ENCODE measurements around the gene NOP14. TPM values are rescaled to one million over a fixed set of nuclear protein-coding genes. Genes with fewer than 3 reads are reported as not detected.
A peak's percentile ranks its signal among the peaks of the same experiment; 100 is the strongest.

Gene NOP14
- total RNA-seq, 2 donors from 2014 or later: 14.4 to 22.9 TPM

- DNase-seq (peak; percentile 97), ATAC-seq (peak; percentile 82 to 90)
- intact Hi-C loops (cut with DNase I): loop anchor here in 1 of 2 donors (10.0 kb wide), 2 partner anchors 90 to 170 kb away; partner anchors contain the start of gene ADD1
Observed at GRCh38 chr4:2934813-2935761, 28.1 kb downstream of the NOP14 start.

DNA sequence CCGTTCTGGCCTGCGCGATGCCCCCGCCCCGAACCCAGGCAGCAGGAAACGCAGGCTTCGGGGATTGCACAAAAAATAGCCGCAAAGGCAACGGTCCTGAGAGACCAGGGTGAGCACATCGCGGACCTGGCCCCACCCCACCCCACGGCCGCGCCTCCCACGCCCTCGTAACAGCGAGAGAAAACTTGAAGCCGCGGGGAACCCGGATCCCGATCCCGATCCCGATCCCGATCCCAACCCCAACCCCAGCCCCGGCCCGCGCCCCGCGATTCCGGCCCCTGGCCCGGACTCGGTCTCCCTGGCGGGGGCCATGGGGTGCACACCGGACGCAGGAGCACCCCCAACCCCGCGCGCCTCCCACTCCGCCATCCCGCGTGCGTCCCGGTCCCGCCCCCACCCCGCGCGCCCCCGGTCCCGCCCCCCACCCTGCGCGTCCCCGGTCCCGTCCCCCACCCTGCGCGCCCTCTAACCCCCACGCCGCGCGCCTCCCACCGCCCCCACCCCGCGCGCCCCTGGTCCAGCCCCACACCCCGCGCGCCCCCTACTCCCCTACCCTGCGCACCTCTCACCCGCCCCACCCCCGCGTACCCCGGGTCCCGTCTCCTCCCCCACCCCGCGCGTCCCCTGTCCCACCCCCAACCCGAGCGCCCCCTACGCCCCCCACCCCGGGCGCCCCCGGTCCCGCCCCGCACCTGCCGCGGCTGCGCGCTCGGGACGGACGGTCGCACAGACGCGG lies 29.0 kb downstream of the NOP14 start:
- DNase-seq: peak; percentile 77
- intact Hi-C loops (cut with DNase I): loop anchor here in 1 of 2 donors (10.0 kb wide), 2 partner anchors 89 to 169 kb away; partner anchors contain the start of gene ADD1
- ATAC-seq: peak; percentile 33 to 38

- intact Hi-C loops (cut with DNase I): loop anchor here in 1 of 2 donors (10.0 kb wide), 2 partner anchors 89 to 169 kb away; partner anchors contain the start of gene ADD1
- no peak for DNase-seq
- peak in 1 of 2 donors; percentile 0 for ATAC-seq
Observed at GRCh38 chr4:2933566-2934076, 29.6 kb downstream of the NOP14 start.

GRCh38 chr4:2932951-2933565 lies 30.1 kb downstream of the NOP14 start:
- no peak for DNase-seq
- intact Hi-C loops (cut with DNase I): loop anchor here in 1 of 2 donors (10.0 kb wide), 2 partner anchors 88 to 168 kb away; partner anchors contain the start of gene ADD1
- no peak for ATAC-seq

DNA sequence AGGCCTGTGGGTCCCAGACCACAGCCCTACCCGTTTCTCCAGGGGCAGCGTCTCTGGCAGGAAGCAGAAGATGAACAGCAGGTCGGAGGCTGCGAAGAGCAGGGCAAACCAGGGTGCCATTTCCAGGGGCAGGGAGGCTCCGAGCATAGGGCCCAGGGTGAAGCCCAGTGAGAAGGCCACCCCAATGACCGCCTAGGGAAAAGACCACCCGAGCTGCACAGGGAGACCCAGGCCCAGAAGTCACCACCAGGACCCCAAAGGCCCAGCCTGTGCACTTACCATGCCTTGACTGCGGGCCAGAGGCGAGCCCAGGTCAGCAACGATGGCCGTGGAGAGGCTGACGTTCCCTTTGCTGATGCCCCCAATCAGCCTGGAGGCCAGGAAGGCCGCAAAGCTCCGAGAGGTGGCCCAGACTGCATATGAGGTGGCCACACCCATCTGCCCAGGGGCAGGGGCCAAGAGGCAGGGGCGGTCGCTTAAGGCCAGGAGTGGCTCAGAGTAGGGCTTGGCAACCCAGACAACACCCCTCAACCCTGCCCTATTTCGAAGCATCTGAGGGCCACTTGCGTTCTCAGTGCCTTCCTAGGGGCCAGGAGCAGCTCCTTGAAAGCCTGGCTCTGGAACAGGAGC lies 30.8 kb downstream of the NOP14 start:
- ATAC-seq (no peak), DNase-seq (no peak)
- intact Hi-C loops (cut with DNase I): loop anchor here in 1 of 2 donors (10.0 kb wide), 2 partner anchors 88 to 168 kb away; partner anchors contain the start of gene ADD1

DNA sequence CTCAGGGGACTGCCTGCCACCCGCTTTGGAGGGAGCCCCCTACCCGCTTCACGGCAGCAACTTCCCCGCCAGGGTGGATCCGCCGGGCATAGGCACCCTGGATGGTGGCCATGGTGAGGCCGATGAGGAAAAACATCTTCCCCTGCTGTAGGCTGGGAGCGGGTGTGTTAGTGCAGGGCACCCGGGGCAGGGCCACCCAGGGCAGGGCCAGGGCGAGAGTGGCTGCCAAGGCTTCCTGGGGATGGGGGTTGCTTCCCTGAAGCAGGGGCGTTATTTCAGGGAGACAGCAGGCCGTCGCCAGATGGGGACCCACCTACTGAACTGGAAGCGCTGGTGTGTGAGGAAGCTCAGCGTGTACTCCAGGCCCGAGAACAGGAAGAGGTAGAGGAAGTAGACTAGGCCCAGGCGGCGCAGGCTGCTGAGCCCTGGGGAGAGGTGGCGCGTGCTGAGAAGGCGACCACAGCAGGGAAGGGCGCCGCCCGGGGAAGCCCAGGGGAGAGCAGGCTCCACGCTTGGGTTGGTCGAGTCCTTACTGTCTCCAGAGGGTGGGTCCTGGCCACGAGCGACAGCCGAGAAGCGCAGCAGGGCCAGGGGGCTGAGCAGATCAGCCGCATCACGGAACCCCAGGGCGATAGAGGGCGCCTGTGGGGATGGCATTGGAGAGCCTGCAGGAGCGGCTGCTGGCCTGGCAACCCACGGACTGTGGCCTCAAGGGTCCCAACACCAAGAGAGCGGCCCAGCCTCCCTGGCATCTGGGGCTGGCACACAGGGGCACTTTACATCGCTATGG lies 31.5 kb downstream of the NOP14 start:
- ATAC-seq (peak in 1 of 2 donors; percentile 6), DNase-seq (peak; percentile 75)
- intact Hi-C loops (cut with DNase I): loop anchor here in 1 of 2 donors (10.0 kb wide), 2 partner anchors 87 to 167 kb away; partner anchors contain the start of gene ADD1

GRCh38 chr4:2930758-2931511 lies 32.3 kb downstream of the NOP14 start:
- DNase-seq (no peak), ATAC-seq (no peak)
- intact Hi-C loops (cut with DNase I): loop anchor here in 1 of 2 donors (10.0 kb wide), 2 partner anchors 86 to 166 kb away; partner anchors contain the start of gene ADD1

GRCh38 chr4:2930135-2930757 lies 33.0 kb downstream of the NOP14 start:
- intact Hi-C loops (cut with DNase I): loop anchor here in 1 of 2 donors (10.0 kb wide), 2 partner anchors 85 to 165 kb away; partner anchors contain the start of gene ADD1
- no peak for ATAC-seq
- no peak for DNase-seq

- no peak for DNase-seq
Observed at GRCh38 chr4:2929469-2929868, 33.7 kb downstream of the NOP14 start.

DNA sequence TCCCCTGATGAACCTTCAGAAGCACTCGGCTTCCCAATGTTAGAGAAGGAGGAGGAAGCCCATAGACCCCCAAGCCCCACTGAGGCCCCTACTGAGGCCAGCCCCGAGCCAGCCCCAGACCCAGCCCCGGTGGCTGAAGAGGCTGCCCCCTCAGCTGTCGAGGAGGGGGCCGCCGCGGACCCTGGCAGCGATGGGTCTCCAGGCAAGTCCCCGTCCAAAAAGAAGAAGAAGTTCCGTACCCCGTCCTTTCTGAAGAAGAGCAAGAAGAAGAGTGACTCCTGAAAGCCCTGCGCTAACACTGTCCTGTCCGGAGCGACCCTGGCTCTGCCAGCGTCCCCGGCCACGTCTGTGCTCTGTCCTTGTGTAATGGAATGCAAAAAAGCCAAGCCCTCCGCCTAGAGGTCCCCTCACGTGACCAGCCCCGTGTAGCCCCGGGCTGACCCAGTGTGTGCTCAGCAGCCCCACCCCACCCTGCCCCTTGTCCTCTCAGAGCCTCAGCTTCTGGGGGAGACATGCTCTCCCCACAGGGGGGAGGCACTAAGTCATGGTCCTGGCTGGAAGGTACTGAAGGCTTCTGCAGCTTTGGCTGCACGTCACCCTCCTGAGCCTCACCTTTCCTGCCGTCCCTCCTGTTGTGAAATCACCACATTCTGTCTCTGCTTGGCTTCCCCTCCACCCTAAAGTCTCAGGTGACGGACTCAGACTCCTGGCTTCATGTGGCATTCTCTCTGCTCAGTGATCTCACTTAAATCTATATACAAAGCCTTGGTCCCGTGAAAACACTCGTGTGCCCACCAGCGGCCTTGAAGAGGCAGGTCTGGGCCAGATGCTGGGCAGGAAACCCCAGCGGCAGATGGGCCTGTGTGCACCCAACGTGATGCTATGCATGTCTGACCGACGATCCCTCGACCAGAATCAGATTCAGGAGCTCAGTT lies 34.7 kb downstream of the NOP14 start:
- DNase-seq (no peak), ATAC-seq (no peak)
- intact Hi-C loops (cut with DNase I): no loop called here

More at GRCh38 chr4:2929469-2929868, 33.7 kb downstream of the NOP14 start:
- intact Hi-C loops (cut with DNase I): no loop called here
- no peak for ATAC-seq

DNA sequence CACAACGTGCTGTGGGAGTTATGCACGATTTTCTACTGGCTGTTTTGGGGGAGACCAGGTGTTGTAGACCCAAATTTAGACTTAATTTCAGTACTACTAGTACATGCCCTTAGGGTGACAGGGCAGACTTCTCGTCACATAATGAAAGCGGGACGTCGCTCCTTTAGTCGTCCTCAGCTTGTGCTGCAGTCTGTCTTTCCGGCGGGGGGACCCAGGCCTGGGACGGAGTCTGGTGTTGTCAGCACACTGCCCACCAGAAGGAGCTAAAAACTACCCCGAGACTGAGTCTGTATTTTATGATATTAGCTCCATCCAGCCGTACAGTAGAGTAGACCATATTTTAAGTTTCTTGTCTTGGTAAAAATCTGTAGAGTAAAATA lies 35.5 kb downstream of the NOP14 start:
- ATAC-seq (no peak), DNase-seq (no peak)
- intact Hi-C loops (cut with DNase I): no loop called here

- intact Hi-C loops (cut with DNase I): no loop called here
- ATAC-seq: no peak
- DNase-seq: no peak
Observed at GRCh38 chr4:2927016-2927695, 36.0 kb downstream of the NOP14 start.

- intact Hi-C loops (cut with DNase I): no loop called here
- ATAC-seq: no peak
- DNase-seq: no peak
Observed at GRCh38 chr4:2925931-2926860, 37.0 kb downstream of the NOP14 start.

GRCh38 chr4:2925496-2925895 lies 37.7 kb downstream of the NOP14 start:
- intact Hi-C loops (cut with DNase I): no loop called here
- no peak for ATAC-seq
- DNase-seq: no peak
